ENCODE data around the gene AATK.

Gene AATK

DNA sequence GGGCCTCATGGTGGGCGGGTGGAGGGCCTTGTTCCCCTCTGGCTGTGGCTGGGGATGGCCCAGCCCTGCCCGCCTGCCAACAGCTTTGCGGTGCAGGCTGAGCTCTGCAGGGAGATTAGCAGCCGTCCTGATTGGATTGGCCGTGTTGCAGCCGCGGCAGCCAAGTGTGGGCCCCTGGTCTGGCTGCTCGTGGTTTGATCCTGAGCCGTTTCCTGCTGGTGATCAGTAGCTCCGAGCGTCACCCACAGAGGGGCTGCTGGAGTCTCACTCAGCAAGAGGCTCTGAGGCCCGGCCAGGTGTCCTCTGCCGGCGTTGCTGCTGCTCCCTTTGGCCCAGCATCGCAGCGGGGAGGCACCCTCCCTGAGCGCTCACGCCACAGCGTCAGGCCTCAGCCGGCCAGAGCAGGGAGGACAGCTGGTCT is 98.6 kb downstream of the AATK start:
- peak; percentile 17 to 69 (median 37) for DNase-seq
